AG09309 (cell line): Measurements from ENCODE around the gene TCEA3.

Experiments
- DNase-seq: peaks from one replicate; pipeline ENCODE4 v3.0.0-alpha.2; 2010; ENCODE audit warnings: low read depth
- H3K4me3 ChIP-seq: 2 replicates; pipeline ENCODE4 v1.5.1; 2011; ENCODE audit warnings: mild to moderate bottlenecking, low read depth, low read length, moderate library complexity; ENCODE audit not compliant: control insufficient read depth
- CTCF ChIP-seq: IDR thresholded peaks from 2 replicates; pipeline ENCODE4 v1.5.1; 2011; ENCODE audit warnings: mild to moderate bottlenecking, low read depth, low read length, inconsistent platforms; ENCODE audit not compliant: insufficient read depth, control insufficient read depth; ENCODE audit errors: missing control alignments

Gene TCEA3

GRCh38 chr1:23449306-23449705, 24.8 kb upstream of the TCEA3 start:
- DNase-seq, result no peak
- TF ChIP-seq CTCF, result no peak
- H3K4me3 ChIP-seq, result no peak overlapping the region

GRCh38 chr1:23448846-23449245, 24.3 kb upstream of the TCEA3 start:
- no peak for DNase-seq
- no peak for TF ChIP-seq CTCF
- H3K4me3 ChIP-seq, result no peak overlapping the region

- DNase-seq, result no peak
- no peak for TF ChIP-seq CTCF
- no peak overlapping the region for H3K4me3 ChIP-seq
Observed at GRCh38 chr1:23446661-23447310, 22.2 kb upstream of the TCEA3 start.

GRCh38 chr1:23444596-23445390, 20.2 kb upstream of the TCEA3 start:
- no peak overlapping the region for H3K4me3 ChIP-seq
- DNase-seq, result no peak
- no peak for TF ChIP-seq CTCF

GRCh38 chr1:23444104-23444533, 19.6 kb upstream of the TCEA3 start:
- no peak for TF ChIP-seq CTCF
- peak; percentile 92 for DNase-seq
- no peak overlapping the region for H3K4me3 ChIP-seq

GRCh38 chr1:23442751-23443150, 18.2 kb upstream of the TCEA3 start:
- no peak for TF ChIP-seq CTCF
- DNase-seq, result no peak
- H3K4me3 ChIP-seq, result no peak overlapping the region
